Measurements from ENCODE around the gene MOBP.

DNA sequence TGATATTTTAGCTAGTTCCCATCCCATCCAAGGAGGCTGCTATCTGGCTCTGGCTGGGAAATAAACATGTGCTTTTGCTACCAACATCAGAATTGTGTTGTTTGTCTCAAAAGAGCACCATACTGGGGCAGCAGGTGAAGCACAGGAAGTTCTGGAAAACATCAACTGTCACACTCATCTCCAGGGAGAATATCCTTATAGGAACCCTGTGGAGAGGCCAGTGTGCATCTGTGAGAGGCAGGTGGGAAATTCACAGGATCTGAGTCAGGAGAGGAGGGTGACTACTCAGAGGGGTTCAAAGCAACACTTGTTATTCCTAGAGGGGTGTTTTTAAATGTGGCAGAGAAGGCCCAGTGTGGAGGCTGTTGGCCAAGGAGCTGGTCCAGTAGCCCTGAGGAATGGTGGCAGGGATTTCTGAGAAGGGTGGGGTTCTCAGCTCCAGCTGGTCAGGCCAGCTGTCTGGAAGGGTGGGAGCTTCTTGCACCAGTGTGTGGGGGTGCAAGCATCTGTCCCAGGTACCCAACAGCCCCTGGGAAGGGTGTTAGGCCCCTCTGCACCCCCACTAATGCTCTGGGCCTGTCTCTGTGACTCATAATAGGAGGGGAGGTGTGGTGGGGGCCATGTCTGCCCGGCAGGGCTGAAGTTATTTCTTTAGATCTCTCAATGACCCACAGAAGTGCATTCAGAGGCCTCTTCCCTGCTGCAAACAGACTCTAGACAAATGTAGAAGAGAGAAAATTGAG, 32.3 kb upstream of the MOBP start:
- no peak for TF ChIP-seq POLR2AphosphoS5 (IDR thresholded peaks at IDR 0.05; ENCODE audit: borderline replicate concordance, low read depth, low read length)
- TF ChIP-seq EZH2 (IDR thresholded peaks at IDR 0.05), result no peak
- TF ChIP-seq FOXP2 (optimal IDR thresholded peaks at IDR 0.05; ENCODE audit: control extremely low read depth, extremely low read length, insufficient read depth), result no peak

Data from SK-N-MC (cell line).